Glomerular endothelial cell (primary cell): ENCODE results near the gene VPS54. TPM values are rescaled to one million over a fixed set of nuclear protein-coding genes. Genes with fewer than 3 reads are reported as not detected.

Experiments used
- DNase-seq: peaks from one replicate; pipeline ENCODE4 v3.0.0-alpha.2; 2011; ENCODE audit warnings: low read depth, low spot score; ENCODE audit errors: extremely low read depth
- total RNA-seq: library from RNA; depleted of rRNA; stranded (reverse); fragments of >200 nt; gene quantifications from 2 replicates; pipeline ENCODE4 v1.2.3, GENCODE V29; 2015

VPS54 gene
- total RNA-seq, 1 donor from 2014 or later, result 12.3 TPM

- no peak for DNase-seq
These were observed 144.1 kb downstream of the VPS54 start for GRCh38 chr2:63875131-63875527.

GRCh38 chr2:63874204-63875130 is 144.8 kb downstream of the VPS54 start:
- DNase-seq, result no peak

- DNase-seq, result no peak
These were observed 146.5 kb downstream of the VPS54 start for GRCh38 chr2:63872571-63873328.

DNA sequence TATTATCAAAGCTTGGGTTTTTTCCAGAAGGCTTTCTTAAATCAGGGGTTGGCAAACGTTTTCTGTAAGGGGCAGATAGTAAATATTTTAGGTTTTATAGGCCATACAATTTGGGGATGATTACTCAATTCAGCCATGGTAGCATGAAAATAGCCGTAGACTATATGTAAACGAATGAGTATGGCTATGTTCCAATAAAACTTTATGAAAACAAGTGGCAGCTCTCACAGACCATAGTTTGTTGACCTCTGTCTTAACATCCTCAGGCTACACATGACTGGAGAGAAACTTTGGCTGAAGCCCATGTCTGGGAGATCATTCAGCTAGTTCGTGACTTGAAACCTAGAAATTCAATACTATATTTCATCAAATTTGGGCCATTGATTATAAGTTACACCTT is 147.4 kb downstream of the VPS54 start:
- DNase-seq, result no peak

DNA sequence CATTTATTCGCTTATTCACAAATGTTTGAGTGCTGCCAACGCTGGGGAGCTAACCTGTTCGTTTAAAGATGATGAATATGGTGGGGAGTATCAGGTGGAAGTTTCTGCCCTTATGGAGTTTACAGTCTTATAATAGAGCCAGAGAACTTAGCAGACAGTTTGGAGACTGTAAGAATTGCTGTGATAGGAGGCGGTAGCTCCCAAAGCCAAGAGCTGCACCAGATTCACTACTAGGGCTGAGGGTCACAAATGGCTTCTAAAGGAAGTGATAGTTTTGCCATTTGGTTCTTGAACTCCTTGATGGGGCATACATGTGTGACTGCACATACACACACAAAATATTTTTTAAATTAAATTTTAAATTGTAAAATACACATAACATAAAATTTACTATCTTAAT is 148.5 kb downstream of the VPS54 start:
- DNase-seq, result no peak

DNA sequence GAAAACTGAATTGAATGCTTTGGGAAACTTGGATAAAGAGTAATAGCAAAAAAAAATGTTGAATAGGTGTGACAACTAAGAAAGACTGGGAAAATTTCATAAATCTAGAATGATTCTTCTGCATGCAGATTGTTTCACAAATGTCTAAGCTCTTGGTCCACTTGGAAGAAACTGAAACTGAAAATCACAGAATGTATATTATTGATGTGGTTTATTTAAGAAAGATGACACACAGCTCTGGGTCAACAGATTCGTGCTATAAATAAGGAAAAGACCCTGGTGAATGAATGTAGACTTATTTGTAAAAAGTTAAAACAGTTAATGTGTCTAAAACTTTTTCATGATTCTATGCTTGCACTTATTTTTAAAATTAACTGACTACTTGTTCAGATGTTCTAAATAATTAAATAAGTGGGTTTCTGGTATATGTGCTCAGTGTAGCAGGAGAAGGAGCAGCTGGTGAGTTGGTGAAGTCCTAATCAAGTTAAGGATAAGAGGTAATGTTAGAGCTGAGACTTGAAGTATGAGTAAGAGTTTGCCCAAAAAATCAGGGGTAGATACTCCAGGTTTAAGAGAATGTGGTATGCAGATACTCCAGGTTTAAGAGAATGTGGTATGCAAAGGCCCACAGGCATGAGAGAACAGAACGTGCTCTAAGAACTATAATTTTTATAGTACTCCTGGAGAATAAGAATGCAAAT is 153.1 kb downstream of the VPS54 start:
- no peak for DNase-seq

DNA sequence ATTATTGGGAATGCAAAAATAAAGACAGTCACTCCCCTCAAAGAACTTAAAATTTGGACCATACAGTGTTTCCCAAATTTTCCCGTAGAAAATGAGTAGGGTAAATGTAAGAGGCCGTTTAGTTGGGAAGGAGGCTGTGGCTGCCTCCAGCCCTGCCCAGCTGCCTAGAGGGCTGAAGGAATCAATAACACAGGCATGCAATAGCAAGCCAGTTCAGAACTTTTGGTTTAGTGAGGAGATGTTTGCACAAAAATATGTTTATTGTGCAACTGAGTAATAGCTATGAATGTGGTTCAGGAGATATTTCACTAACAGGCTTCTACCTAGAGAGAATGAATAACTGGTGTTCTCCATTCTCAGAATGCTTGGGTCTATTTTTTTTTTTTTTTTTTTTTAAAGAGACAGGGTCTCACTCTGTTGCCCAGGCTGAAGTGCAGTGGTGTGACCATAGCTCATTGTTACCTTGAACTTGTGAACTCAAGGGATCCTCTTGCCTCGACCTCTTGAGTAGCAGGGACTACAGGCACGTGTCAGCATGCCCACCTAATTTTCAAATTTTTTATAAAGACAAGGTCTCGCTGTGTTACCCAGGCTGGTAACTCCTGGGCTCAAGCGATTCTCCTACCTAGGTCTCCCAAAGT is 153.9 kb downstream of the VPS54 start:
- no peak for DNase-seq

DNA sequence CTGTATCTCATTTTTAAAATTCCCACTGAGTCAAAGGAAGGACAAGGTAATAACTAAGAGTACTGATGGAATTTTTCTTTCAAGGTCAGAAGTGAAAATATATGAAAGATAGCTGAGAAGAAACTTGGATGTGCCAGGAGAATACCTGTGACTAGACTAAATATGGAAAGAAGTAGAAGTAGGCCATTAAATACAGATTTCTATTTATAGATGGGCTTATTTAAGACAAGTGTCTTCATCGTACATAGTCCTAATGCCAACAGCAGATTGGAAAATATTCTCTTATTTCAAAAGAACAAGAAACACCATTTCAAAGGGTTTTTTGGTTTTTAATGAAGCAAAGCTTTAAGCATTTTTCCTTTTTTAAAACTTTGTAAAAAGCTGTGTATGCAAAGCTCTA is 155.5 kb downstream of the VPS54 start:
- no peak for DNase-seq

DNA sequence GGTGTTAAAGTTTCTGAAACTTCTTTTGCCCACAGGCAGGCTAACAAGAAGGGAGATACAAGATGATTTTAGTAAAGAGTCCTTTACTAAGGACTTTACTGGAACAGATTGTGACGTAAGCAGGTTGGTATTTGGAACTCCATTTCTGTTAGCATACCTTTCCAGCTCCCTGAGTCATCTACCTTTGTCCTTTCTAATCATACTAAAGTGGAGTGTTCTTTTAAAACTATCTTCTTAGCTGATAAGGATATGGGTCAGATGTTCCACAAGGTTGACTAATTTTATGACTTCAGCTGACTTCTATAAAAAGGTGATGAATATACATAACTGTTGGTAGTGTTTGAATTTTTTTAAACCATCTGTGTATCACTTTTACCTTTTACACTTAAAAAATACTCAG is 156.4 kb downstream of the VPS54 start:
- no peak for DNase-seq

GRCh38 chr2:63861220-63861822 is 157.9 kb downstream of the VPS54 start:
- no peak for DNase-seq

DNA sequence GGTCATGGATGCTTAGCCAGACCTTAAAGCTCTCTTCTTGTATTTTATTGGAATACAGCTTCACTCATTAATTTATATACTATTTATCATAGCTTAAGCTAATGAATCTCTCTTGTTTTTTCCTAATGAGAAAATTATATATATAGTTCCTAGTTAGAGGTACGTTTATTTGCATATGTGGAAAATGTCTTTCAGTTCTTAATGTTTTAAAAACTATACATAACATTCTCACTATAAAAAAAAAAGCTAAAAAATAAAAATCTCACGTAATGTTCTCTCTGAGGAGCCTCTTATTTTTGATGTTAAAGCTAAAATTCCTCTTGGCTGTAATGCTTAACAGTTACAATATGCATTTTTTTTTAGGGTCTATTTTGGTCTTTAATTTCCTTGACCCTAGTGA is 160.9 kb downstream of the VPS54 start:
- DNase-seq, result no peak

DNA sequence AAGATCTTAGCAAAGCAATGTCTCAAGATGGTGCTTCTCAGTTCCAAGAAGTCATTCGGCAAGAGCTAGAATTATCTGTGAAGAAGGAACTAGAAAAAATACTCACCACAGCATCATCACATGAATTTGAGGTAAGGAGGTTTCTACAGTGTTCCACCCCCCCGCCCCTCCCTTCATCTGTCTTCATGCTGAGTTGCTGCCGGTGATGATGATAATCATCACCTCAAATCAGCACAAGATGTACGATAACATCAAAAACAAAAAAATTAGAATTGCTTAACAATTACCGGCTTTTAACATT is 163.0 kb downstream of the VPS54 start:
- DNase-seq, result no peak

DNA sequence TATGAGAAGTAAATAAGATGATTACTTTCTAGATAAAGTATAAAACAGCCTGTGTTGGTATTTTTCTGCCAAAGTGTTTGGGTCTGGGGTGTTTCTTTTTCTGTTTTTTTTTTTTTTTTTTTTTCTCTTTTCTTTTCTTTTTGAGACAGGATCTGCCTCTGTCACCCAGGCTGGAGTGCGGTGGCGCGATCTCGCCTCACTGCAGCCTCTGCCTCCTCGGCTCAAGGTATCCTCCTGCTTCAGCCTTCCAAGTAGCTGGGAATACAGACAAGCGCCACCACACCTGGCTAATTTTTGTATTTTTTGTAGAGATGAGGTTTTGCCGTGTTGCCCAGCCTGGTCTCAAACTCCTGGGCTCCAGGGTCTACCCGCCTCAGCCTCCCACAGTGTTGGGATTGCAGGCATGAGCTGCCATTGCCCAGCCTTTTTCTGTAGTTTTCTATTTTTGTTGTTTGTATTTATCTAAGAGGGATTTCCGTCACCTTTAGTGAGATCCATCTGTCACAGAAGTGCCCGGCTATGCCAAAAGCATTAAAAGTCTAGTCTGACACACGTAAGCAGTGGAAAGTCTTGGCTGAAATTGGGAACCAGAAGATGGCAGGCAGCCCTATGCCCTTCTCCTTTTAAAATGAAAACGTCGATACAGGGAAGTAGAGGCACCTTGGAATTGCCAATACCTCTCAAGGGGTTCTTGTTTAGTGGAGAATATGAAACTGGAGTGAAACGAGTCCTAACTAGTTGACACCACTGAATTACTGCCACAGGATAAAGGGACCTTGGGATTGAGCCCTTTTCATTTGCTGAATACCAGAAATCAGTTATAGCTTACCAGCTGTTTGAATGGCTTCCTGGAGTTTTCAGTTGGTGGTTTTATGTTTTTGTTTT is 163.6 kb downstream of the VPS54 start:
- DNase-seq, result no peak

- DNase-seq, result no peak
These were observed 165.5 kb downstream of the VPS54 start for GRCh38 chr2:63853527-63854310.

- DNase-seq, result no peak
These were observed 167.4 kb downstream of the VPS54 start for GRCh38 chr2:63851691-63852311.

DNA sequence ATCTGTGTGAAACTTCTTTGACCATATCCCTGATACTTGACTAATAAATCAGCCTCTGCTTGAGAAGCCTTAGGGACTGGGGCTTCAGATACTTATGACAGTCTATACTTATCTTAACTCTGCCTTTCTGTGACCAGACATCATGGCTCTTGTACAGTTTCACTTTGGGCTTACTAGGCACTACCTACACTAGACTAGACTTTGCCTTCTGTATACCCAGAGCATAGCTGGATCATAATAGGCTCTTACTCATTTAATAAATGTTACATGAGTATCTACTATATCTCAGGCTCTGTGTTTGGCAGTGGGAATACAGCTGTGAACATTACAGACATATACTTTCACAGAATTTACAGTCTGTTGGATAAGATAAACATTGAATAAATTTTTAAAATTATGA is 168.6 kb downstream of the VPS54 start:
- no peak for DNase-seq

- DNase-seq, result no peak
These were observed 169.0 kb downstream of the VPS54 start for GRCh38 chr2:63850204-63850571.

DNA sequence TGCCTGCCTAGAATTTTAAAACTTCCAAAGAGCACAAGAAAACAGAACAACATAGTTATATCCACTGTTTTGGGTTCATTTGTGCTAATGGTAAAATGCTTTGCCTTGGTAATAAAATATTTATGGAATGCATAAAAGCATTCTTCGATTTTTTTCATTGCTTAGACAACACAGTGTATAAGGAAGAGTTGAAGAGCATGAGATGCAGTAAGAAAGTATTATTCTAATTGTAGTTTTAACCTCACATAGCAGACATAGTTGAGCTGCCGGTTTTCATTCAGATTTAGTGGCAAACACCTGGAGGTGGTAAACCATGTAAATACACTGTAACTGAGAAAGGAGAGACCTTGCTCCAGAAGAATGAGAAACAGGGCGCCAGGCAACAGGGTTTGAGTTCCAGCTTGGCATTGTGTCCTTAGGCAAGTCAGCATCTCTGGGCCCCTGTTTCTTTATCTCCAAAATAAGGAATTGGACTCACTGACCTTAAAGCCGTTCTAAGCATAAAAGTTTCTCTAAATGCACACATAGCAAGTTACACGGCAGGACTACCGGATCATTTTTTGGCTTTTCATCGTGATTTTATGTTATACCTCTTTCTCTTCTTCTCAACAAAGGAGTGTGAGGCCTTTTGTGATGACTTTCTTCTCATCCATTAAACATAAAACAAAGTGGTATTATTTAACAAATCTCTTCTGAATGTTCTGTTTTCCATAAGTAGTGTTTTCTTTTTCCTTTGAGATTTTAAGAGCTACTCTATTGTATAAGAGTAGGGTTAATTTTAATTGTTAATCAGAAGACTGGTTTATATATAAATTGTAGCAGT is 169.6 kb downstream of the VPS54 start:
- no peak for DNase-seq
